ENCODE data around the gene GBGT1. TPM values are rescaled to one million over a fixed set of nuclear protein-coding genes. Genes with fewer than 3 reads are reported as not detected.

GBGT1 gene
- polyA plus RNA-seq, 3 donors from 2014 or later, result not detected

DNA sequence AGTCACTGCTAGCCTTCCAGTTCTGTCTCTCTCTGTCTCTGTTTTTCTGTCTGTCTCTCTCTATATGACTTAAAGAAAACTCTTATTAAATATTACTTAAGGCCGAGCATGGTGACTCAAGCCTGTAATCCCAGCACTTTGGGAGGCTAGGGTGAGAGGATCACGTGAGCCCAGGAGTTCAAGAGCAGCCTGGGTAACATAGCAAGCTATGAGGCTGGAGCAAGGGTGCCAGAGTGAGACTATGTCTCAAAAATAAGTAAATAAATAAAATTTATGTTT is 1.7 kb upstream of the GBGT1 start:
- no peak overlapping the region for H3K27ac Mint-ChIP-seq
- no peak for DNase-seq
- no peak overlapping the region for H3K4me3 Mint-ChIP-seq
- peaks cover 3 to 5% (median 4%) of the 10 kb centered on the region in 3 donors for H3K27me3 Mint-ChIP-seq (ENCODE audit: low read depth in 3 of 3)
- no peaks in the 10 kb centered on the region for H3K9me3 Mint-ChIP-seq
- no peaks in the 10 kb centered on the region for H3K36me3 Mint-ChIP-seq
- peaks cover 0 to 3% of the 10 kb centered on the region in 2 donors for H3K4me1 Mint-ChIP-seq

DNA sequence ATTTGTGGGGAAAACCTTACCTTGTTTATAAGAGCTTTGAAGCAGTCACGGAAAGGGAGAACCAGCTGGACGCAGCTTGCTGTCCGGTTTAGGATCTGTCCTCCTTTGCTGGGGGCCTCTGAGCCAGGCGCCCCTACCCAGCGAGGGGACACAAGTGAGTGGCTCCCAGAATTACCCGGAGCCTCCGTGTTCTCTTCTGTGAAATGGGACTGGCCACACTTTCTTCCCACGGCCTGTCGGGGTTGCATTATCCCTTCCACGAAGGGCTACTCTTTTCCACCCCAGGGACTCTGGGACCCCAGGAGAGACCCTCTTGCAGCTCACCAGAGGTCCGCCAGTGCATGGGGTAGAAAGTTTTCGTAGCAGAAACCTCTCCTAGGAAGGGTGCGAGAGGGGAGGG is 477 bp upstream of the GBGT1 start:
- Mint-ChIP-seq H3K36me3 (no peaks in the 10 kb centered on the region), H3K27ac (no peak overlapping the region), H3K27me3 (ENCODE audit: low read depth in 3 of 3) (peaks cover 3 to 5% (median 4%) of the 10 kb centered on the region in 3 donors), H3K4me3 (peak overlapping the region; percentile 33 to 62 (median 57)), H3K4me1 (peaks cover 0 to 3% of the 10 kb centered on the region in 2 donors), H3K9me3 (no peaks in the 10 kb centered on the region)
- DNase-seq, result no peak

DNA sequence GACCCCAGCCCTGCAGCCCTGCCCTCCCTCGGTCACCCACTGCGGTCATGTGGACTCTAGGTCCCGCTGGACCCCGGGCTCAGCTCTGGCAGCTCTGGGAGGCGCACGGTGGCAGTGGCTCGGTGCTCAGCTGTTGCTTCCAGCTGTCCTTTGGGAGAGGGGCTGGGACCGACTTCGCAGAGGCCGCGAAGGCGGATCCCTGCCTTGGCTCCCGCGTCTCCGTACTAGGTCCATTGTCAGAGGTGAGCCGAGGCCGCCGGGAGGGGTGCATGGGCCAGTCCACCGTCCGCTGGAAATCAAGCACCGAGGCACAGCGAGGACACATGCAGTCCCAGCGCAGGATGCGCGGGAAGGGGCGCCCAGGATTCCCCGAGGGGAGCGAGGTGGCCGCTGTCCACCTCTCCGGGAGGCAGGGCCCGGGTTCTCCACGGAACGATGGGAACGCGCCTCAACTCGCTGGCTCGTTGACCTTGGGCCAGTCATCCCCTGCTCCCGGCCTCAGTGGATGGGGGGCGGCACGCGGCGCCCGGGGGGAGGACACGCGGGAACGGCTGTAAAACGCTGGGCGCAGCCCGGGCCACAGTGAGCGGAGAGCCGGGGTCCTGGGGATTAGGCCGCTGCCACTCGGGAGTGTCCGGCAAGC is 732 bp downstream of the GBGT1 start:
- Mint-ChIP-seq H3K9me3 (no peaks in the 10 kb centered on the region), H3K4me3 (peak overlapping the region in 3 of 5 donors; percentile 33 to 70 (median 44)), H3K36me3 (no peaks in the 10 kb centered on the region), H3K27me3 (ENCODE audit: low read depth in 3 of 3) (peaks cover 4 to 6% (median 4%) of the 10 kb centered on the region in 3 donors), H3K4me1 (peaks cover 0 to 3% of the 10 kb centered on the region in 2 donors), H3K27ac (no peak overlapping the region)
- no peak for DNase-seq

DNA sequence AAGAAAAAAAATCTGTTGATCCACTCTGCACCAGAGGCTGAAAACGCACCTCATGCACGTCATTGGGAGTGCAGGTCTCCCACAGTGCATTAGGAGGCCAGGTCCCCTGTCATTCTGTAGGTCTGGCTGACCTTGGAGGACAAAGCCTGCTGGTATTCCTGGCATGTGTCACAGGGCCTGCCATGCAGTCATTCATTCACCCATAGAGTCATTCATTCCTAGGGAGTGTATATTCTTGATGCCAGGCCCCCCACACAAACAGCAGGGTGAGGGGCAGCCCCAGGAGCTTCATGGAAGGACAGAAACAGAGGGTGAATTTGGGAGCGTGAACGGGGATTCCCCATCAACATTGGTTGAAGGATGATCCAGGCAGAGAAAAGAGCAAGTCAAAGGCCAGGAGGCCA is 2.2 kb downstream of the GBGT1 start:
- Mint-ChIP-seq H3K4me3 (peak overlapping the region in 2 of 5 donors; percentile 3 to 49), H3K27me3 (ENCODE audit: low read depth in 3 of 3) (peaks cover 4 to 6% (median 4%) of the 10 kb centered on the region in 3 donors), H3K27ac (no peak overlapping the region), H3K9me3 (no peaks in the 10 kb centered on the region), H3K4me1 (peaks cover 0 to 3% of the 10 kb centered on the region in 2 donors), H3K36me3 (no peaks in the 10 kb centered on the region)
- DNase-seq, result no peak

DNA sequence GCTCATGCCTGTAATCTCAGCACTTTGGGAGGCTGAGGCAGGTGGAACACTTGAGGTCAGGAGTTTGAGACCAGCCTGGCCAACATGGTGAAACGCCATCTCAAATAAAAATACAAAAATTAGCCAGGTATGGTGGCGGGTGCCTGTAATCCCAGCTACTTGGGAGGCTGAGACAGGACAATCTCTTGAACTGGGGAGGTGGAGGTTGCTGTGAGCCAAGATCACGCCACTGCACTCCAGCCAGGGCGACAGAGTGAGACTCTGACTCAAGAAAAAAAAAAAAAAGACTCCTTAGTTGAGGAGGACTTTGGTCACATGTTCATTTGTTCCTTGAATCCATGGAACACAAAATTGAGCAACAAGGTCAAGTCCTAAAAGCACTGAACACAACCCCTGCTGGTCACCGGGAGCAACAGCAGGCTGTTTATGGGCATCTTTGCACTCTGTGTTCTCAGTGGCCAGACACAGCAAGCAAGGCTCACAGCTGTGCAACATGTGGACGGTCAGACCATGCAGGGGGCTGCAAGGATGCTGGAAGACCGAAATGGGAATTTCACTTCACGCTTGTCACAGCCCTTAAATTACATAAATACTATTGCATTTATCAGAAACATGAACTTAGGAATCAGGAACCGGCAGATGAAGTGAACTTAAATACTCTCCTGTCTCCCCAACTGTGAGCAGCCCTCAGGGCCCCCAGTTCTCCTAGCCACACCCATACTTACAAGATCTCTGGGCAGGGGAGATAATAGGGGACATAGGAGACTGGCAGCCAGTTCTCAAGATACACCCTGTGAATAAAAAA is 2.8 kb downstream of the GBGT1 start:
- no peaks in the 10 kb centered on the region for H3K36me3 Mint-ChIP-seq
- no peaks in the 10 kb centered on the region for H3K9me3 Mint-ChIP-seq
- DNase-seq, result peak; percentile 32 to 38 (median 37)
- H3K27me3 Mint-ChIP-seq (ENCODE audit: low read depth in 3 of 3), result peaks cover 4 to 6% (median 4%) of the 10 kb centered on the region in 3 donors
- H3K4me3 Mint-ChIP-seq, result no peak overlapping the region
- H3K27ac Mint-ChIP-seq, result no peak overlapping the region
- H3K4me1 Mint-ChIP-seq, result peaks cover 0 to 3% of the 10 kb centered on the region in 2 donors

DNA sequence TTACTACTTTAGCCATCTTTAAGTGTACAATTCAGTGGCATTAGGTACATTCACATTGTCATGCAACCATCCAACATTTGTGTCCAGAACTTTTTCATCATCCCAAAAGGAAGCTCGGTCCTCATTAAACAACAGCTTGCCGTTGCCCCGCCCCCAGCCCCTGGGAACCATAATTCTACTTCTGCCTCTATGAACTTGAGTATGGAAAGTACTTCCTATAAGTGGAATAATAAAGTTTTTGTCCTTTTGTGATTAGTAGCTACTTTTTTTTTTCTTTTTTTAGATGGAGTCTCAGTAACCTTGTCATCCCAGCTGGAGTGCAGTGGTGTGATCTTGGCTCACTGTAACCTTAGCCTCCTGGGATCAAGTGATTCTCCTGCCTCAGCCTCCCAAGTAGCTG is 5.0 kb downstream of the GBGT1 start:
- Mint-ChIP-seq H3K4me3 (no peak overlapping the region), H3K4me1 (peaks cover 0 to 2% of the 10 kb centered on the region in 2 donors), H3K27ac (no peak overlapping the region)

DNA sequence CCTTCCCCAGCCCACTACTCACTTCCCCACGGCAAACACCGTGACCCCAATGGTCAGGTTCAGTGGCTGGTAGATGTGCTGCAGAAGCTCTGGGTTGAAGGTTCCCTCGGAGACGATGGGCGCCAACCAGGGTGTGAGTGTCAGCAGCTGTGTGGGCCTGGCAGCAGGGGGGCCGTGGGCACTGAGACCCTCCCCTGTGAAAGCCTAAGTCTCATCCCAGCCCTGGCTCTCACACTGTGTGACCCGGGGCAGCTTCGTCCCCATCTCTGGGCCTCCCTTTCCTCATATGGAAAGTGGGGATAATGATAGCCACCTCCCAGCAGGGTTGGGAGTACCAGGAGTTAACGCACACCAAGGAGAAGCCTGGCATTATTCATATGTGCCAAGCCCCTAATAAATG is 8.6 kb downstream of the GBGT1 start:
- no peaks in the 10 kb centered on the region for H3K4me1 Mint-ChIP-seq
- no peak overlapping the region for H3K4me3 Mint-ChIP-seq
- H3K36me3 Mint-ChIP-seq, result no peaks in the 10 kb centered on the region
- H3K27ac Mint-ChIP-seq, result no peak overlapping the region
- no peak for DNase-seq
- H3K9me3 Mint-ChIP-seq, result no peaks in the 10 kb centered on the region
- H3K27me3 Mint-ChIP-seq (ENCODE audit: low read depth in 3 of 3), result peaks cover 2 to 4% (median 2%) of the 10 kb centered on the region in 3 donors

More for the DNA sequence above, 5.0 kb downstream of the GBGT1 start:
- Mint-ChIP-seq H3K27me3 (ENCODE audit: low read depth in 3 of 3) (peaks cover 0 to 7% (median 6%) of the 10 kb centered on the region in 3 donors), H3K9me3 (no peaks in the 10 kb centered on the region), H3K36me3 (no peaks in the 10 kb centered on the region)
- no peak for DNase-seq

DNA sequence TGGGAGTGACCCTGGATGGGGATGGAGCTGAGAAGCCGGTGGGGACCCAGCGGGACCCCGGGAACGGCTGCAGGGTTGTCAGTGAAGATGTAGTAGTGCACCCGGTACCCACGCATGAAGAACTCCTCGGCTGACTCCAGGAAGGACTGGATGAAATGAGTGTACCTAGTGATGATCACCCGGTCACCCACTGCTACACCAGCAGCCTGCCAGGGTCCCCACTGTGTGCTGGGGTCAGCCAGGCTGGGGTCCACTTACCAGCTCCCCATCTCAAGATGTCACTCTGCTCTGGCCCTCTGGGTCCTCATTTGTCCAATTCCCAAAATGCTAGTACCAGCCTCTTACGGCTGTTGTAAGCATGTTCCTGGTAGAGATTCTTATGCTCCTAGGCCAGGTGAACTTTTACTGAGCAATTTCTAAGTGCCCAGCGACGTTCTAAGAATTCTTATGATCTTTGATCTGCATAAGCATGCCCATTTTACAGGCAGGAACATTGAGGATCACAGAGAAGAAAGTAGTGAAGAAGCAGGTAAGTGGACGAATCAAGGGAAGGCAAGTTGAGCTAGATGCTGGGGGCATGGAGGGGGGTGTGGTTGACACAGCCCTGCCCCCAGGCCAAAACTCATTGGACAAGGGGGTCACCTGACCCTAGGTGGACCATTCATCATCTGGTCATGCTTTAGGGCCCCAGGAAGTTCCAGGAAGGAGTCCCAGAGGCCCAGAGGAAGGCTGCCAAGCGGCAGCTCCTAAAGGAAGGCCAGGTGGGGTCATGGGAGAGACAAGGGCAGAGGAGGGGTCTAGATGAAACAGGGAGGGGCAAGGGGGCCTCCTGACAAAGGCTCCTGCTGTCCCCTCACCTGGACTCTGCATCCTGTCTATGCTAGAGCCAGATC is 9.4 kb downstream of the GBGT1 start:
- Mint-ChIP-seq H3K36me3 (no peaks in the 10 kb centered on the region), H3K4me3 (no peak overlapping the region), H3K4me1 (peaks cover 0 to 3% of the 10 kb centered on the region in 2 donors), H3K27ac (no peak overlapping the region), H3K27me3 (ENCODE audit: low read depth in 3 of 3) (peaks cover 2 to 4% (median 4%) of the 10 kb centered on the region in 3 donors), H3K9me3 (no peaks in the 10 kb centered on the region)
- no peak for DNase-seq

DNA sequence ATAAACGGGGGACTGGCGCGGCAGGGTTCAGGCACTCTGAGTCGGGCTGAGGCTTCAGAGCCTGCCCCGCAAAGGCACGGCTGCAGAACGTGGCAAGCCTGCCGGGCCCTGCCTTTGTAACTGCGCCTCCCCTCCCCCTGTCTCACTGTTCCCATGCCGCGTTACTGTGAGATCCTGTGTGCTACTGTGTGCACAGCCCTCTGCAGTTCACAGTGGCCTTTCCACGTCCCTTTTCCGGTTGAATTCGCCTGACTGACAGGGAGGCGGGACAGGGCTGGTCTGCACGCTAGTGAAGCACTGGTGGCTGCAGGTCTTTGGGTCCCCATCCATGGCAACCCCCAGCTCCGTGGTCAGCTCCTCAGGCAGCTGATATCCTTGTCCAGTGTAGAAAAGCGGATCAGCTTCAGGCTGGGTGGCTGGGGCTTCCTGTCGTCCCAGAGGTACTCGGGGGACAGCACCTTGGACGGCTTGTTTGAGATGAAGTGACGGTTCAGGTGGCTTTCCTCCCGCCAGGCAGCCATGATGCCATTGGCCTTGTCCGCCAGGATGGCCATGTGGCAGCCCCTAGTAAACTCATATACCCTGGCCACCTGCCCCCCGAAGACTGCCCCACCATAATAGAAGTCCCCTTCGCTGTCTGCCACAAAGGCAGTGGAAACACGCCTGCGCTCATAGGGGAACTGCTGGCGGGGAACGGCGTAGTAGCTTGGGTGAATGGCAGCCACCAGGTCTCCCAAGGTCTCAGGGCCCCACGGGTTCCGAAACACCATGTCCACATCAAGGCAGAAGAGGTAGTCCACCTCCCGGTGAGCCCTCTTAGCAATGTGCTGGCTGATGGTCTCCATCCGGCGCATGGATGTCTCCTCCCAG is 10.3 kb downstream of the GBGT1 start:
- no peak for DNase-seq
- H3K27me3 Mint-ChIP-seq (ENCODE audit: low read depth in 3 of 3), result peaks cover 2 to 7% (median 3%) of the 10 kb centered on the region in 3 donors
- H3K9me3 Mint-ChIP-seq, result no peaks in the 10 kb centered on the region
- H3K4me3 Mint-ChIP-seq, result no peak overlapping the region
- no peaks in the 10 kb centered on the region for H3K36me3 Mint-ChIP-seq
- H3K27ac Mint-ChIP-seq, result no peak overlapping the region
- peaks cover 2 to 4% of the 10 kb centered on the region in 2 donors for H3K4me1 Mint-ChIP-seq

DNA sequence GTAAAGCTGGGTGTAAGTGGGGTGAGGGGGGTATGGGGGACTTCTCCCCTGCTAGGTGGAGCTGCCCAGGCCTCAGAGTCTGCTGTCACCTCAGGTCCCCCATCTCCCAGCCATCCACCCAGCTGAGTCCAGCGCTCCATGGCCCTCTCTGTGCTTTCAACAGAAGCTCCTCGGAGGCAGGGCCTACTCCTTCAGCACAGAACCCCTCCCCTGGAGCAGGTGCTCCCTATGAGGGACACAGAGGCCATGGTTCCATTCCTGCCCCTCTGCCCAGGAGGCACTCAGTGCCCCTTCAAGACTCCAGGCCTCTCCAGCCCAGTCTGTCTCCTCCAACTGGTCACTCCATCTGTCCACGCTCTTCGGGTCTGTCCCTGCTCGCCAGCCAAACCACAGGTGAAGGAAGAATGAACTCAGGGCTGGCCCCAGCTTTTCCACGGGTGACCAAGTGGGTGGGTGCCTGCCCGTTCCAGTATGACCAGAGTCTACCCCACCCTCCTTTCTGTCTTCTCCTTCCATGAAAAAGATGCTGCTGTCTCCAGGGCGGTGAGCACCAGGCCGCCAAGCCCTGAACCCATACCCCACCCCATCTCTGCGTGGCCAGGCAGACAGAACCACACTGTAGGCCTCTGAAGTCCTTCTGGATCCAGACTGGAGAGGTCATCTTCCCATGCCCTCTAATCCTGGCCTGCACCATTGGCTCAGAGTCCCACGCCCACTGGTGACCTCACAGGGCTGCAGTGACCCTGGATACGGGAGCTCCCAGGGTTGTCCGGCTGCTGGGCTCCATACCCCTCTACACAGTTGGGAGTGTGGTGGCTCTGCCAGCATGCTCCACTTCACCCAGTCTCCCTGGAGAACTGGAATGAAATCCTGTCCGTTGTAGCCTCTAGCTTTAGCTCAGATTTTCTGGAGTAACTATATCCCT is 11.9 kb downstream of the GBGT1 start:
- Mint-ChIP-seq H3K9me3 (no peaks in the 10 kb centered on the region), H3K4me3 (peak overlapping the region in 1 of 5 donors; percentile 63), H3K4me1 (peaks cover 16 to 20% of the 10 kb centered on the region in 2 donors), H3K27me3 (ENCODE audit: low read depth in 3 of 3) (peaks cover 5 to 15% (median 5%) of the 10 kb centered on the region in 3 donors), H3K36me3 (no peaks in the 10 kb centered on the region), H3K27ac (peak overlapping the region in 3 of 6 donors; percentile 35 to 82 (median 57))
- DNase-seq, result no peak

DNA sequence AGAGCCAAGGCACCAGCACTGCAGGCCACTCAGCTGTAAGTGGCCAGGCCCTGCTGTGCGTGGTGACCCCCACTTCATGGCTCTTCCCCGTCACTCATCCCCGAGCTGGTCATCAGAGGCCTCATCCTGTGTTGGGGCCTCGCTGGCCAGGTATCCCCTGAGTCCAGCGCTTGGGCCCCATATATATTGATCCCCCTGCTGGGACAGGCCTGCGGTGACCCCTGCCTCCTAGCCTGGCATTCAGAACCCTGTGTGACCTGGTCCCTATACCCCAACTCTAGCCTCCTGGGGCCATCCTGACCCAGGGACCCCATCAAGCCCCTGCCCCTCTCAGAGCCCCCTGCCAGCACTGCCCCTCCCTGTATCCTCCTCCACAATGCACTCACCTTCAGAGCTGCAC is 12.7 kb downstream of the GBGT1 start:
- Mint-ChIP-seq H3K27ac (peak overlapping the region in 5 of 6 donors; percentile 57 to 82 (median 77)), H3K27me3 (ENCODE audit: low read depth in 3 of 3) (peaks cover 5 to 15% (median 5%) of the 10 kb centered on the region in 3 donors), H3K4me3 (peak overlapping the region; percentile 42 to 69 (median 61)), H3K9me3 (no peaks in the 10 kb centered on the region), H3K36me3 (no peaks in the 10 kb centered on the region), H3K4me1 (peaks cover 16 to 24% of the 10 kb centered on the region in 2 donors)
- no peak for DNase-seq
